NCI-H128 (cell line): ENCODE measurements around the gene HTR7.
"Not testable (repeated sequence)": the region's sequence is repeated elsewhere in the genome, so short reads cannot be mapped to it uniquely, and the experiment has no call there.

ENCODE experiments used
- DNase-seq: peaks from one replicate; lab custom pipeline; 2025; ENCODE audit not compliant: unreplicated experiment; lab: John Stamatoyannopoulos, UW

HTR7 gene

DNA sequence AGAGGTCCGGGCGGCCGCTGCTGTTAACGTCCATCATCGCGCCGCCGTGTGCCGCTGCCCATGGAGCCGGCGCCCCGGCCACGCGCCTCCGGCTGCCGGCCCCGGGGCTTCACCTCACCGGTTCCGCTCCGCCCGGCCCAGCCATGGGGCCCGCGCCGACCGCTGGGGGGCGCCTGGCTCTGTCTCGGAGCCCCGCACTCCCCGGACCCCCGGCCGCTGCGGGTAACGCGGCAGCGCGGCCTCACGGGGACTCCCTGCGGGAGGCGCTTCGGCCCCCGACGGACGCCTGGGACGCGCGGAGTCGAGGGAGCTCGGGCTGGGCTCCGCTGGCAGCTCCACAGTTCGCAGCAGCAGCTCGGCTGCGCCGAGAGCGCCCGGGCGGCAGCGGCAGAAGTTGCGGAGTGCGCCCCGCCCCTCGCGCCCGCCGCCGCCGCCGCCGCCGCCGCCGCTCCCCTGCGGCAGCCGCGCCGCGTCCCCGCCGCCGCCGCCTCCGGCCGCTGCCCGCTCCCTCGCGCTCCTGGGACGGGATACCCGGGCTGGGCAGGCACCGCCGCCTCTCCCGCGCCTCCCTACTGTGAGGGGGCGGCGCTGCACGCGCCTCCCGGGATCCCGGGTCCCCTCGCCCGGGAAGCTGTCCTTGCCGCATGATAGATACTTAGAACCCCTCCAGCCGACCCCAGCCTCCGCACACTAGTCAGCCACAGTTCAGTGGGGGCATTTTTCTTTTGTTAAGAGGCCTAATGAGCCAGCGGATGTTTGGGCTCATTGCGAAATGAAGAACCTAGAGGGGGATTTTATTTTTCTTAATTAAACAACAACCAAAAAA is at the start of gene HTR7:
HTR7 (minus strand) TSS at position 405 of the 826 bp plus-strand sequence; CDS start at position 37, 368 bp downstream.
- DNase-seq: no peak

DNA sequence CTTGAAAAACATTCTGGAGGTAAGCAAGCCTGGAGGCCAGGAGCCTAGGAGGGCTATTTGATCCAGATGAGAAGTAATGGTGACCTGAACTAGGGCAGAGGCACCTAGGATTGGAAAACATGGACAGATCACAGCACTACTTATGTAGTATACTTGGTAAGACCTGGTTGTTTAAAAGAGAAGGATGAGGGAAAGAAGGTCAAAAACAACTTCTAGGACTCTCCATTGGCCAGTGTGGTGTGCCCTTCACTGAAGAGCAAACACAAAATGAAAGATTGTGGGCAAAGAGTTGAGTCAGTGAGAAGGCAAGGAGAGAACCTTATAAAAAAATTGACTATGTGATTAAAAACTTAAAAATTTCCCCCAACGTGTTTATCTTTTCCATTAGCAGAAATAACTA is 48.8 kb upstream of the HTR7 start:
- no peak for DNase-seq

GRCh38 chr10:90905925-90906324 is 48.1 kb upstream of the HTR7 start:
- DNase-seq: no peak

- DNase-seq: not testable (repeated sequence)
Observed at GRCh38 chr10:90896916-90897315, 39.1 kb upstream of the HTR7 start.

GRCh38 chr10:90893190-90893589 is 35.4 kb upstream of the HTR7 start:
- no peak for DNase-seq

GRCh38 chr10:90890347-90890746 is 32.5 kb upstream of the HTR7 start:
- DNase-seq: no peak

DNA sequence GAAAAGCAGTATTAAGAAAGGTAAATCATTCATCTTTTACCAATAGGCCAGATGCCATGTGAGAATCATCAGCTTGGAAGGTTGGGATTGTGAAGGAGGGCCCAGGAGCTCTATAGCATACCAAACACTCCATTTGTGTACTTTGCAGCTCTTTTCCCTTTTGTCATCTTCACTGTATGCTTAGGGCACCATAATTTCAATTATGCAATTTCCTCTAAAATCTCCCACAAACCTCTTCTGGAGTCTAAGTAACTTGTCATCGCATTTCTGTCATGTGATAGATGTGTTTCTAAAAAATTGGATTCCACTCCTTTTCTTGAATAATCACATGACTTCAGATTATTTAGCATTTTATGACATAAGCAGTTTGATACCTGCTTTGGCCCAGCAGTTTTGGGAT is 31.8 kb upstream of the HTR7 start:
- no peak for DNase-seq

- DNase-seq: no peak
Observed at GRCh38 chr10:90888387-90888786, 30.5 kb upstream of the HTR7 start.

DNA sequence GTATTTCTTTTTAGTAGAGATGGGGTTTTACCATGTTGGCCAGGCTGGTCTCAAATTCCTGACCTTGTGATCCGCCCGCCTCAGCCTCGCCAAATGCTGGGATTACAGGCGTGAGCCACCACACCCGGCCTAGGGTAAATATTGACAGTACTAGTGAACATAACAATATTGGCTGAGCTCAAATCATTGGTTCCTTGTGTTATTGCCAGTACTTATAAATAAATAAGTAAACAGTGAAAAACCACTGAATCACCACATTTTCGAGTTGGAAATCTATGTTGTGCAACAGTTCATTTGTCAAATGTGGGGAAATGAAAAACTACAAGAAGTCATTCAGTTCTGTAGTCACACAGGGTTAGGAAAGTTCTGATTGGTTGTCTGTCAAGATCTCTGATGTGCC is 29.7 kb upstream of the HTR7 start:
- no peak for DNase-seq

DNA sequence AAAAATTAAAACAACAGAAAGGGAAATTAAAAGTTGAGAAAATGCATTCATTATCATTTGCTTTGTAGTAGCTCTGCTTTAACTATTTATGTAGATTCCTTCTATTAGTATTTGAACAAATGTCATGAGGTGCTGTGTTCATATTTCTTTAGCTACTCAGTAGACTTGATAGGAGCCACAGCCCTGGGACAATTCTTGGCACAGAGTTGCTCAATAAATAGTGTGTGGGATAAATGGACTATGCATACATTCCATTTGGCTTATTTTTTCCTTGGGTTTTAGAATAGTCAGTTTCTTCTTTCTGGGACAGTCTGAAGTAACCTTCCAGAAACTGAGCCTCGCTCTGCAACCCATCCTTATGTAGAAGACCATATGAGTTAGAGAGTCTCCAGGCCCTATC is 27.3 kb upstream of the HTR7 start:
- DNase-seq: no peak

GRCh38 chr10:90884431-90884830 is 26.6 kb upstream of the HTR7 start:
- DNase-seq: no peak

- not testable (repeated sequence) for DNase-seq
Observed at GRCh38 chr10:90880059-90880719, 22.4 kb upstream of the HTR7 start.

- DNase-seq: no peak
Observed at GRCh38 chr10:90879062-90879461, 21.2 kb upstream of the HTR7 start.

GRCh38 chr10:90872648-90873020 is 14.8 kb upstream of the HTR7 start:
- no peak for DNase-seq

GRCh38 chr10:90871766-90872647 is 14.2 kb upstream of the HTR7 start, which contains the start of gene RPP30:
RPP30 (plus strand) TSS chr10:90871974; CDS start chr10:90871987, 13 bp downstream.
- peak; percentile 6 for DNase-seq

DNA sequence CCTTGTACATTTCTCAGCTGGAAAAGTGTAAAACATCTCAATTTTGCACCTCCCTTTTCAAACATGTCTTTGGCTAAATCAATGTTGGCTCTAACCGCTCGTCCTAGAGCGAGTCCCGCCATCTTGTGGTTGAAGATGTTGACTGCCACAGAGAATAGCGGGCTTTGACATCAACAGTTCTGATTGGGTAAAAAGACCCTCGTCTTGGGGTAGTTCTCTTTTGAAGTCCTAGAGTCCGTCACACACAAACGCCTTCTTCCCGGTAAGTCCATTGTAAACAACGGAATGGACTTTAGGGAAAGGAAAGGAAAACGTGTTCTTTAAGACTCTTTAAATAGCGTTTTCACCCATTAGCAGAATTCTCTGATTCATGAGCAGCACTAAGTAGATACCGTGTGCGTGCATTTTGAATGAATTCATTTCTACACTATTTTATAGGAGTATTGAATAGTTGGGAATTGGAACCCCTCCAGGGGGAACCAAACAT is 13.5 kb upstream of the HTR7 start:
- no peak for DNase-seq

GRCh38 chr10:90866050-90866598 is 8.3 kb upstream of the HTR7 start:
- no peak for DNase-seq

- DNase-seq: no peak
Observed at GRCh38 chr10:90865401-90865800, 7.6 kb upstream of the HTR7 start.

GRCh38 chr10:90862908-90863514 is 5.2 kb upstream of the HTR7 start:
- DNase-seq: no peak

DNA sequence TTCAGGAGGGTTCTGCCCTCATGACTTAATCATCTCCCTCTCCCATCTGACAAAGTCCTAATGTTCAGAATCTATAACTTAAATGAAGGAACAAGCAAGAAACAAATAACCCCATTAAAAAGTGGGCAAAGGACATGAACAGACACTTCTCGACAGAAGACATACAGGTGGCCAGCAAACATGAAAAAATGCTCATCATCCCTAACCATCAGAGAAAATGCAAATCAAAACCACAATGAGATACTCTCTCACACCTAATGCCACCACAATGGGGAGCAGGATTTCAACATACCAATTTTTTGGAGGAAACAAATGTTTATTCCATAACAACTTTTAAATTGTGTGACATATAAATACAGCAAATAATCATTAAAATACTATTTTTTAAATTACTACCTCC is 3.0 kb upstream of the HTR7 start:
- DNase-seq: no peak
